H1 (cell line): Measurements from ENCODE around the gene OVCH2. TPM values are rescaled to one million over a fixed set of nuclear protein-coding genes. Genes with fewer than 3 reads are reported as not detected.

Experiments
- CTCF ChIA-PET: fragments of 300-600 bp; sonication (Branson Sonifier 250); formaldehyde crosslinking; loops from one replicate; lab custom pipeline; 2021; ENCODE audit not compliant: partially characterized antibody; lab: Charles Lee
- POLR2A ChIA-PET: fragments of 300-600 bp; sonication (Branson Sonifier 250); formaldehyde crosslinking; loops from one replicate; lab custom pipeline; 2021; ENCODE audit warnings: inconsistent platforms; ENCODE audit not compliant: partially characterized antibody; lab: Charles Lee
- DNase-seq, 2 experiments: peaks; one replicate each; pipeline versions ENCODE4 v3.0.0 to v3.0.0-alpha.2; 2010 to 2022; ENCODE audit warnings: low spot score in 2 of 2, low read depth in 1 of 2, mixed read lengths in 1 of 2
- FAIRE-seq: peaks from 2 replicates; lab custom pipeline; 2011; peaks lifted over from hg19 to GRCh38; lab: Jason Lieb, UNC
- H2AFZ ChIP-seq: 2 replicates; pipeline ENCODE4 v1.8.1; 2012; ENCODE audit warnings: low read length, inconsistent platforms
- H2AK5ac ChIP-seq: 2 replicates; pipeline ENCODE4 v1.6.1; 2013; ENCODE audit warnings: low read depth, low read length
- H2BK120ac ChIP-seq: replicated peaks from 2 replicates; pipeline ENCODE3; 2013; ENCODE audit warnings: low read depth, low read length, inconsistent platforms
- H2BK12ac ChIP-seq: 2 replicates; pipeline ENCODE4 v1.6.1; 2013; ENCODE audit warnings: low read depth, low read length
- H2BK15ac ChIP-seq: 2 replicates; pipeline ENCODE4 v1.6.1; 2013; ENCODE audit warnings: low read length
- H2BK20ac ChIP-seq: 2 replicates; pipeline ENCODE4 v1.6.1; 2013; ENCODE audit warnings: low read length
- H2BK5ac ChIP-seq: 2 replicates; pipeline ENCODE4 v1.6.1; 2013; ENCODE audit warnings: low read depth, low read length
- H3K14ac ChIP-seq: 2 replicates; pipeline ENCODE4 v1.6.1; 2013; ENCODE audit warnings: inconsistent platforms; ENCODE audit not compliant: insufficient read length
- H3K18ac ChIP-seq: 2 replicates; pipeline ENCODE4 v1.6.1; 2013; ENCODE audit warnings: low read length; ENCODE audit errors: extremely low read depth
- H3K23ac ChIP-seq: 2 replicates; pipeline ENCODE4 v1.6.1; 2013; ENCODE audit warnings: inconsistent platforms; ENCODE audit not compliant: insufficient read length
- H3K23me2 ChIP-seq: 2 replicates; pipeline ENCODE4 v1.6.1; 2013; ENCODE audit warnings: low read depth, low read length
- H3K27ac ChIP-seq: 2 replicates; pipeline ENCODE4 v1.6.1; 2011; ENCODE audit warnings: low read depth, low read length, inconsistent platforms
- H3K27me3 ChIP-seq, 4 experiments: replicated peaks in 1 of 4; 1 replicate in 1 of 4; 2 replicates in 3 of 4; pipeline versions ENCODE4 v1.6.1 to v1.8.1; 2011 to 2013; ENCODE audit warnings: low read length in 3 of 4, mild to moderate bottlenecking in 3 of 4, inconsistent platforms in 2 of 4, mixed read lengths in 2 of 4, moderate library complexity in 1 of 4; ENCODE audit not compliant: control insufficient read depth in 3 of 4, insufficient read depth in 3 of 4; ENCODE audit errors: extremely low read depth in 1 of 4
- H3K36me3 ChIP-seq, 4 experiments: 2 replicates each; pipeline versions ENCODE4 v1.6.1 to v1.8.1; 2011 to 2013; ENCODE audit warnings: mild to moderate bottlenecking in 4 of 4, low read length in 3 of 4, moderate library complexity in 2 of 4, control low read depth in 1 of 4, inconsistent platforms in 1 of 4; ENCODE audit not compliant: insufficient read depth in 4 of 4, control insufficient read depth in 2 of 4
- H3K4ac ChIP-seq: replicated peaks from 2 replicates; pipeline ENCODE3; 2013; ENCODE audit warnings: low read length, low read depth, mixed read lengths, inconsistent platforms; ENCODE audit not compliant: insufficient read length
- H3K4me1 ChIP-seq, 4 experiments: replicated peaks in 1 of 4; 1 replicate in 1 of 4; 2 replicates in 3 of 4; pipeline versions ENCODE4 v1.6.1 to v1.8.1; 2011 to 2013; ENCODE audit warnings: low read length in 3 of 4, inconsistent platforms in 2 of 4, mixed read lengths in 1 of 4; ENCODE audit not compliant: insufficient read depth in 4 of 4, control insufficient read depth in 3 of 4
- H3K4me2 ChIP-seq, 2 experiments: 2 replicates each; pipeline versions ENCODE4 v1.6.1 to v1.8.1; 2011 to 2013; ENCODE audit warnings: low read depth in 2 of 2, low read length in 2 of 2, control low read depth in 1 of 2, inconsistent platforms in 1 of 2, mild to moderate bottlenecking in 1 of 2; ENCODE audit not compliant: insufficient read depth in 1 of 2
- H3K4me3 ChIP-seq, 4 experiments: fragments of 200-600, 300-600 bp in 1 of 4; sonication (generic), shearing (Covaris generic), sonication (Bioruptor Twin) in 1 of 4; 2 replicates each; pipeline versions ENCODE4 v1.5.1 to v1.8.1; 2011 to 2016; ENCODE audit warnings: low read length in 4 of 4, low read depth in 3 of 4, control low read depth in 2 of 4, inconsistent platforms in 2 of 4, mild to moderate bottlenecking in 2 of 4, mixed read lengths in 1 of 4, moderate library complexity in 1 of 4; ENCODE audit not compliant: insufficient read depth in 2 of 4; ENCODE audit errors: extremely low read depth in 1 of 4
- H3K56ac ChIP-seq: replicated peaks from 2 replicates; pipeline ENCODE3; 2013; ENCODE audit warnings: low read depth, mild to moderate bottlenecking, mixed read lengths, low read length, inconsistent platforms; ENCODE audit not compliant: insufficient read length
- H3K79me1 ChIP-seq: 2 replicates; pipeline ENCODE4 v1.6.1; 2013; ENCODE audit warnings: low read depth, low read length, control low read depth
- H3K79me2 ChIP-seq, 2 experiments: 2 replicates each; pipeline versions ENCODE4 v1.6.1 to v1.8.1; 2012 to 2013; ENCODE audit warnings: low read length in 2 of 2, mild to moderate bottlenecking in 2 of 2, inconsistent platforms in 1 of 2; ENCODE audit not compliant: insufficient read depth in 2 of 2, control insufficient read depth in 1 of 2
- H3K9ac ChIP-seq, 4 experiments: replicated peaks in 1 of 4; 1 replicate in 1 of 4; 2 replicates in 3 of 4; pipeline versions ENCODE4 v1.6.1 to v1.8.1; 2011 to 2013; ENCODE audit warnings: low read depth in 3 of 4, low read length in 3 of 4, control low read depth in 2 of 4, mild to moderate bottlenecking in 2 of 4, moderate library complexity in 2 of 4, inconsistent platforms in 1 of 4; ENCODE audit errors: extremely low read depth in 1 of 4
- H3K9me3 ChIP-seq, 2 experiments: 2 replicates each; pipeline versions ENCODE4 v1.6.1 to v1.8.1; 2012 to 2013; ENCODE audit warnings: mild to moderate bottlenecking in 2 of 2, moderate library complexity in 2 of 2, control low read depth in 1 of 2, inconsistent platforms in 1 of 2, low read depth in 1 of 2, low read length in 1 of 2, mixed read lengths in 1 of 2; ENCODE audit not compliant: insufficient read depth in 2 of 2
- H4K20me1 ChIP-seq, 2 experiments: replicated peaks in 1 of 2; 2 replicates each; pipeline versions ENCODE3 to v1.8.1; 2011 to 2013; ENCODE audit warnings: inconsistent platforms in 2 of 2, low read length in 2 of 2, mild to moderate bottlenecking in 1 of 2; ENCODE audit not compliant: insufficient read depth in 2 of 2, control insufficient read depth in 1 of 2
- H4K5ac ChIP-seq: 2 replicates; pipeline ENCODE4 v1.6.1; 2013; ENCODE audit warnings: low read length, low read depth, mixed read lengths, inconsistent platforms; ENCODE audit not compliant: insufficient read length
- H4K8ac ChIP-seq: 2 replicates; pipeline ENCODE4 v1.8.0; 2013; ENCODE audit warnings: mild to moderate bottlenecking, moderate library complexity, low read length, inconsistent platforms; ENCODE audit not compliant: insufficient read depth; ENCODE audit errors: extremely low read depth
- H4K91ac ChIP-seq: replicated peaks from 2 replicates; pipeline ENCODE3; 2013; ENCODE audit warnings: low read length, mixed read lengths, inconsistent platforms; ENCODE audit not compliant: insufficient read length
- CEBPB ChIP-seq: IDR thresholded peaks from 2 replicates; pipeline ENCODE4 v1.6.1; 2012; ENCODE audit warnings: low read depth, low read length
- GABPA ChIP-seq: IDR thresholded peaks from 2 replicates; pipeline ENCODE4 v1.6.1; 2011; ENCODE audit warnings: mild to moderate bottlenecking, low read length, moderate library complexity, borderline replicate concordance; ENCODE audit not compliant: insufficient read depth
- MAX ChIP-seq: IDR thresholded peaks from 2 replicates; pipeline ENCODE4 v1.6.1; 2012; ENCODE audit warnings: inconsistent platforms
- SAP30 ChIP-seq: fragments of 300-600 bp; sonication (generic); IDR thresholded peaks from 2 replicates; pipeline ENCODE4 v1.7.1; 2012; ENCODE audit warnings: low read length, moderate library complexity, mild to moderate bottlenecking, inconsistent platforms; ENCODE audit not compliant: insufficient read depth, insufficient replicate concordance
- SIRT6 ChIP-seq: IDR thresholded peaks from one replicate; pipeline ENCODE4 v1.7.1; 2012; ENCODE audit warnings: low read length, inconsistent platforms
- SIX5 ChIP-seq: IDR thresholded peaks from 2 replicates; pipeline ENCODE4 v1.6.1; 2011; ENCODE audit warnings: mild to moderate bottlenecking, low read depth, low read length
- SP1 ChIP-seq: IDR thresholded peaks from 2 replicates; pipeline ENCODE4 v1.6.1; 2011; ENCODE audit warnings: low read depth, low read length
- WGBS, 2 experiments: shearing (Covaris generic) in 1 of 2; methylation state at CpG; one replicate each; pipeline versions ENCODE4 v1.1.6 to v1.1.7; 2013 to 2015; ENCODE audit warnings: low lambda C conversion rate in 2 of 2, mixed read lengths in 2 of 2, inconsistent platforms in 1 of 2, low coverage in 1 of 2, missing lambda C conversion rate in 1 of 2; ENCODE audit not compliant: insufficient replicate concordance in 2 of 2, insufficient coverage in 1 of 2, insufficient read length in 1 of 2; ENCODE audit errors: extremely low coverage in 1 of 2, missing lambda C conversion rate in 1 of 2; 5-methylcytosine and 5-hydroxymethylcytosine counted together
- polyA plus RNA-seq, 7 experiments: library from polyadenylated mRNA; depleted of rRNA in 3 of 7; stranded (reverse) in 5 of 7; unstranded in 2 of 7; fragments of >200 nt in 5 of 7; fragments of 200-250 nt in 2 of 7; gene quantifications; 1 replicate in 5 of 7; 2 replicates in 1 of 7; 4 replicates in 1 of 7; pipeline versions ENCODE4 v1.2.1 to v1.2.3, GENCODE V29; 2011 to 2013; ENCODE audit warnings: missing spikeins in 2 of 7, mixed read lengths in 2 of 7
- total RNA-seq: library from RNA; stranded (reverse); fragmentation: NEBNext Ultra II Directional; extraction: Animal tissue kit (Norgen Biotek cat#: 25700); gene quantifications from 2 replicates; pipeline ENCODE4 v1.2.1, GENCODE V29; 2021

Gene OVCH2
- total and polyA plus RNA-seq, 2 of the 8 experiments (the other 6 are each of a cell fraction or from before 2014, with no cell fraction given): 0.03 to 1.1 TPM

GRCh38 chr11:7696424-7696823 is 9.9 kb downstream of the OVCH2 start:
- 86% methylated on average over 5 of the region's 5 CpGs; no CpG with 5 or more reads in 1 of the 2 experiments for WGBS, 2 experiments
- H3K4me2 ChIP-seq: no peak overlapping the region
- H4K91ac ChIP-seq: no peak overlapping the region
- H3K14ac ChIP-seq: no peak overlapping the region
- no peaks in the 10 kb centered on the region for H3K79me1 ChIP-seq
- H3K23ac ChIP-seq: no peak overlapping the region
- no peaks in the 10 kb centered on the region for H3K79me2 ChIP-seq
- ChIA-PET POLR2A (no interaction called here), CTCF (interaction anchor here (1.7 to 5.3 kb wide), 4 partner anchors 10 to 148 kb away, joined by 3 to 26 read pairs (median 6); no protein-coding TSS in a partner anchor)
- H2AK5ac ChIP-seq: no peak overlapping the region
- H3K4me1 ChIP-seq: 0 out of 7 replicates have a peak, but pooled peaks cover 0 to 2% (median 0%) of the 10 kb centered on the region in 4 experiments
- H3K9ac ChIP-seq: no peak overlapping the region
- H3K4ac ChIP-seq: no peak overlapping the region
- DNase-seq (no peak), FAIRE-seq (no peak)
- H2BK12ac ChIP-seq: no peak overlapping the region
- H3K56ac ChIP-seq: no peak overlapping the region
- no peak overlapping the region for H2BK120ac ChIP-seq
- no peak overlapping the region for H3K18ac ChIP-seq
- no peaks in the 10 kb centered on the region for H3K36me3 ChIP-seq
- H2BK20ac ChIP-seq: no peak overlapping the region
- no peaks in the 10 kb centered on the region for H4K20me1 ChIP-seq
- H3K4me3 ChIP-seq: no peak overlapping the region
- H2BK15ac ChIP-seq: no peak overlapping the region
- H4K5ac ChIP-seq: no peak overlapping the region
- no peak overlapping the region for H2AFZ ChIP-seq
- no peak overlapping the region for H4K8ac ChIP-seq
- no peaks in the 10 kb centered on the region for H3K9me3 ChIP-seq
- no peak overlapping the region for H3K27ac ChIP-seq
- H3K23me2 ChIP-seq: no peaks in the 10 kb centered on the region
- H3K27me3 ChIP-seq: no peaks in the 10 kb centered on the region
- H2BK5ac ChIP-seq: no peak overlapping the region
- TF ChIP-seq CEBPB (no peak), SAP30 (no peak), SIRT6 (no peak), SIX5 (no peak), GABPA (no peak), MAX (no peak), SP1 (no peak)
